ENCODE data around the gene ATG9B.

The ATG9B gene

GRCh38 chr7:151017953-151018420 is 6.3 kb downstream of the ATG9B start:
- peak; percentile 70 to 87 (median 86) for DNase-seq
- Histone ChIP-seq H3K4me3 (ENCODE audit: control insufficient read depth in 1 of 7, extremely low read depth in 1 of 7, insufficient read depth in 4 of 7, low read depth in 2 of 7, low read length in 6 of 7) (peak overlapping the region in 6 of 7 experiments; percentile 14 to 66 (median 46)), H3K9me3 (ENCODE audit: control extremely low read depth in 1 of 5, control insufficient read depth in 4 of 5, insufficient read depth in 2 of 5, low read depth in 1 of 5, low read length in 4 of 5) (no peaks in the 10 kb centered on the region), H3K4me1 (ENCODE audit: control extremely low read depth in 1 of 4, control insufficient read depth in 4 of 4, insufficient read depth in 4 of 4, low read length in 3 of 4) (peaks cover 0 to 40% (median 31%) of the 10 kb centered on the region in 4 experiments), H3K36me3 (ENCODE audit: control insufficient read depth in 4 of 4, insufficient read depth in 4 of 4, low read length in 3 of 4) (no peaks in the 10 kb centered on the region), H3K27me3 (replicated peaks in 2 of 5; ENCODE audit: control insufficient read depth in 4 of 5, insufficient read depth in 5 of 5, low read length in 4 of 5) (peaks cover 5 to 40% (median 13%) of the 10 kb centered on the region in 5 experiments), H3K27ac (ENCODE audit: insufficient read depth in 1 of 2, low read depth in 1 of 2, low read length in 2 of 2, poor library complexity in 1 of 2, severe bottlenecking in 2 of 2) (peak overlapping the region in 1 of 2 experiments; percentile 61)
- ChIA-PET CTCF (interaction anchor here (0.7 to 5.5 kb wide), 33 partner anchors 8 to 230 kb away, joined by 3 to 39 read pairs (median 5); partner anchors contain the start of genes ABCB8 and NOS3), POLR2A (interaction anchor here (1.8 kb wide), 1 partner anchor 10 kb away, joined by 4 read pairs; the partner anchor contains the start of gene ABCB8)
- under 1% methylated on average over 32 of the region's 34 CpGs for WGBS (ENCODE audit: insufficient coverage)

GRCh38 chr7:151017370-151017952 is 6.8 kb downstream of the ATG9B start:
- H3K4me1 ChIP-seq (ENCODE audit: control extremely low read depth in 1 of 4, control insufficient read depth in 4 of 4, insufficient read depth in 4 of 4, low read length in 3 of 4): peaks cover 0 to 45% (median 34%) of the 10 kb centered on the region in 4 experiments

GRCh38 chr7:151016942-151017341 is 7.4 kb downstream of the ATG9B start:
- ChIA-PET POLR2A (interaction anchor here (0.6 to 1.8 kb wide), 2 partner anchors 11 to 558 kb away, joined by 3 to 4 read pairs; partner anchors contain the start of gene ABCB8), CTCF (interaction anchor here (1.0 to 4.2 kb wide), 13 partner anchors 10 to 94 kb away, joined by 3 to 39 read pairs (median 5); partner anchors contain the start of gene ABCB8)
- Histone ChIP-seq H3K27ac (ENCODE audit: insufficient read depth in 1 of 2, low read depth in 1 of 2, low read length in 2 of 2, poor library complexity in 1 of 2, severe bottlenecking in 2 of 2) (no peak overlapping the region), H3K27me3 (replicated peaks in 2 of 5; ENCODE audit: control insufficient read depth in 4 of 5, insufficient read depth in 5 of 5, low read length in 4 of 5) (peaks cover 5 to 44% (median 15%) of the 10 kb centered on the region in 5 experiments), H3K9me3 (ENCODE audit: control extremely low read depth in 1 of 5, control insufficient read depth in 4 of 5, insufficient read depth in 2 of 5, low read depth in 1 of 5, low read length in 4 of 5) (no peaks in the 10 kb centered on the region), H3K4me1 (ENCODE audit: control extremely low read depth in 1 of 4, control insufficient read depth in 4 of 4, insufficient read depth in 4 of 4, low read length in 3 of 4) (peaks cover 0 to 47% (median 34%) of the 10 kb centered on the region in 4 experiments), H3K36me3 (ENCODE audit: control insufficient read depth in 4 of 4, insufficient read depth in 4 of 4, low read length in 3 of 4) (no peaks in the 10 kb centered on the region), H3K4me3 (ENCODE audit: control insufficient read depth in 1 of 7, extremely low read depth in 1 of 7, insufficient read depth in 4 of 7, low read depth in 2 of 7, low read length in 6 of 7) (no peak overlapping the region)
- DNase-seq: no peak
- WGBS (ENCODE audit: insufficient coverage): 93% methylated on average over 15 of the region's 15 CpGs

More at GRCh38 chr7:151017370-151017952, 6.8 kb downstream of the ATG9B start:
- no peak for DNase-seq
- Histone ChIP-seq H3K27ac (ENCODE audit: insufficient read depth in 1 of 2, low read depth in 1 of 2, low read length in 2 of 2, poor library complexity in 1 of 2, severe bottlenecking in 2 of 2) (peak overlapping the region in 1 of 2 experiments; percentile 61), H3K4me3 (ENCODE audit: control insufficient read depth in 1 of 7, extremely low read depth in 1 of 7, insufficient read depth in 4 of 7, low read depth in 2 of 7, low read length in 6 of 7) (peak overlapping the region in 6 of 7 experiments; percentile 14 to 66 (median 46)), H3K9me3 (ENCODE audit: control extremely low read depth in 1 of 5, control insufficient read depth in 4 of 5, insufficient read depth in 2 of 5, low read depth in 1 of 5, low read length in 4 of 5) (no peaks in the 10 kb centered on the region), H3K27me3 (replicated peaks in 2 of 5; ENCODE audit: control insufficient read depth in 4 of 5, insufficient read depth in 5 of 5, low read length in 4 of 5) (peaks cover 5 to 42% (median 14%) of the 10 kb centered on the region in 5 experiments), H3K36me3 (ENCODE audit: control insufficient read depth in 4 of 4, insufficient read depth in 4 of 4, low read length in 3 of 4) (no peaks in the 10 kb centered on the region)
- POLR2A ChIA-PET: interaction anchor here (0.6 to 1.8 kb wide), 2 partner anchors 11 to 558 kb away, joined by 3 to 4 read pairs; partner anchors contain the start of gene ABCB8
- WGBS (ENCODE audit: insufficient coverage): 46% methylated on average over 9 of the region's 13 CpGs
- CTCF ChIA-PET: interaction anchor here (0.7 to 5.5 kb wide), 23 partner anchors 8 to 96 kb away, joined by 3 to 39 read pairs (median 5); partner anchors contain the start of gene ABCB8

DNA sequence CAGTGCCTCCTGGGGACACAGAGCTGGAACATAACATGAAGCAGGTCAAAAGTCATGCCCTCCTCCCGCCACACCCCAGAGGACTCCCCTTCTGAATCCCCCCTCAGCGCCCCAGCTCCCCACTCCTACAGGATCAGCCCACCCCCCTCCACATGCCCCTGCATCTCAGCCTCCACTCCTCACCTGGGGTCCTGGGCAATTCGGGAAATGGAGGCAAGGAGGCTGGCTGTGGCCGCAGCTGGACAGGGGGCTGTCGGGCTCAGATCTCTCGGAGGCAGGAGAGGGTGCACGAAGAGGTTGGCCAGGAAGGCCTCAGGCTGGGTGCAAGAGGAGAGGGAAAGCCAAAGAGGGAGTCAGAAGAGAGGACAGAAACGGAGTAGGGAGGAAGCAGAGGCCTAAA is 7.8 kb downstream of the ATG9B start:
- WGBS (ENCODE audit: insufficient coverage): 93% methylated on average over 5 of the region's 8 CpGs
- CTCF ChIA-PET: interaction anchor here (1.3 to 4.2 kb wide), 8 partner anchors 11 to 94 kb away, joined by 4 to 39 read pairs (median 7); partner anchors contain the start of gene ABCB8
- peaks cover 0 to 47% (median 34%) of the 10 kb centered on the region in 4 experiments for H3K4me1 ChIP-seq (ENCODE audit: control extremely low read depth in 1 of 4, control insufficient read depth in 4 of 4, insufficient read depth in 4 of 4, low read length in 3 of 4)

DNA sequence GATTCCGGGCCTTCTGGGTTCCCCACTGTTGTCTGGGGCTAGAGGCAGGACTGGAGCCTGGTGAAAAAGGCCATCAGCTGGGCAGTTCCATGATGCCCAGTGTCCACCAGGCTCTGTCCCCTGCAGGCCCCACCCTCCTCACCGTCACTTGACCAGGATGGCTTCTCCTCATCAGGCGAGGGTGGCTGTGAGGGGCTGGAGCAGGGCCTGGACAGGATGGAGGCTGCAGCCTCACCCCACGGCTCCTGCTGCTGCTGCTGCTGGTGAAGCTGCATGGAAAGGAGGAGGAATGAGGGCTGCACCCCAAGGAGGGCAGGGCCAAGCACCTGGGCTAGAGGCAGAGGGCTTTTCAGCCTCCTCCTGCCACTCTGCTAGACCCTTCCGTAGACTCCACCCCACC is 8.3 kb downstream of the ATG9B start:
- POLR2A ChIA-PET: no interaction called here
- Histone ChIP-seq H3K27ac (ENCODE audit: insufficient read depth in 1 of 2, low read depth in 1 of 2, low read length in 2 of 2, poor library complexity in 1 of 2, severe bottlenecking in 2 of 2) (no peak overlapping the region), H3K36me3 (ENCODE audit: control insufficient read depth in 4 of 4, insufficient read depth in 4 of 4, low read length in 3 of 4) (no peaks in the 10 kb centered on the region), H3K9me3 (ENCODE audit: control extremely low read depth in 1 of 5, control insufficient read depth in 4 of 5, insufficient read depth in 2 of 5, low read depth in 1 of 5, low read length in 4 of 5) (no peaks in the 10 kb centered on the region), H3K4me3 (ENCODE audit: control insufficient read depth in 1 of 7, extremely low read depth in 1 of 7, insufficient read depth in 4 of 7, low read depth in 2 of 7, low read length in 6 of 7) (no peak overlapping the region), H3K4me1 (ENCODE audit: control extremely low read depth in 1 of 4, control insufficient read depth in 4 of 4, insufficient read depth in 4 of 4, low read length in 3 of 4) (peaks cover 0 to 47% (median 36%) of the 10 kb centered on the region in 4 experiments), H3K27me3 (replicated peaks in 2 of 5; ENCODE audit: control insufficient read depth in 4 of 5, insufficient read depth in 5 of 5, low read length in 4 of 5) (peaks cover 5 to 42% (median 15%) of the 10 kb centered on the region in 5 experiments)
- CTCF ChIA-PET: interaction anchor here (1.3 to 4.2 kb wide), 5 partner anchors 10 to 95 kb away, joined by 4 to 19 read pairs (median 4); no protein-coding TSS in a partner anchor
- DNase-seq: no peak
- WGBS (ENCODE audit: insufficient coverage): 98% methylated on average over 5 of the region's 5 CpGs

More for the DNA sequence above, 7.8 kb downstream of the ATG9B start:
- H3K27ac ChIP-seq (ENCODE audit: insufficient read depth in 1 of 2, low read depth in 1 of 2, low read length in 2 of 2, poor library complexity in 1 of 2, severe bottlenecking in 2 of 2): no peak overlapping the region
- H3K36me3 ChIP-seq (ENCODE audit: control insufficient read depth in 4 of 4, insufficient read depth in 4 of 4, low read length in 3 of 4): no peaks in the 10 kb centered on the region
- DNase-seq: no peak
- POLR2A ChIA-PET: no interaction called here
- no peak overlapping the region for H3K4me3 ChIP-seq (ENCODE audit: control insufficient read depth in 1 of 7, extremely low read depth in 1 of 7, insufficient read depth in 4 of 7, low read depth in 2 of 7, low read length in 6 of 7)
- H3K9me3 ChIP-seq (ENCODE audit: control extremely low read depth in 1 of 5, control insufficient read depth in 4 of 5, insufficient read depth in 2 of 5, low read depth in 1 of 5, low read length in 4 of 5): no peaks in the 10 kb centered on the region
- H3K27me3 ChIP-seq (replicated peaks in 2 of 5; ENCODE audit: control insufficient read depth in 4 of 5, insufficient read depth in 5 of 5, low read length in 4 of 5): peaks cover 5 to 44% (median 15%) of the 10 kb centered on the region in 5 experiments

DNA sequence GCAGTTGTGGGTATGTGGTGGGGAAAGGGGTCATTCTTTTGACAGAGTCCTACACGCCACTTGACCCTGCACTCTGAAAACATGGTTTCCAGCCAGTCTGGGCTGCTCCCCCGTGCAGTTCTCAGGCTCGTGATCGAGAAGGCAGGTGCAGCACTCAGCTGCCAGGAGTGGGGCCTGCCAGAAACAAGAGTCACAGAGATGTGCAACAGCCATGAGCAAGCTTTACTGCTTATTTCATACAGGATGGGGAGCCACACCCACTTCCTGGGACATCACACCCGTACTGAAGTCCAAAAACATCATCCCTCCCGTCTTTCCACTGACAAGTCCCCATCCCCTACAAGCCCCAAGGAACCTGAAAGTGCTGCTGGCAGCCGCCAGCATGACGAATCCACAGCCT is 9.3 kb downstream of the ATG9B start:
- Histone ChIP-seq H3K27ac (ENCODE audit: insufficient read depth in 1 of 2, low read depth in 1 of 2, low read length in 2 of 2, poor library complexity in 1 of 2, severe bottlenecking in 2 of 2) (no peak overlapping the region), H3K27me3 (replicated peaks in 2 of 5; ENCODE audit: control insufficient read depth in 4 of 5, insufficient read depth in 5 of 5, low read length in 4 of 5) (peaks cover 0 to 42% (median 11%) of the 10 kb centered on the region in 5 experiments), H3K36me3 (ENCODE audit: control insufficient read depth in 4 of 4, insufficient read depth in 4 of 4, low read length in 3 of 4) (no peaks in the 10 kb centered on the region), H3K9me3 (ENCODE audit: control extremely low read depth in 1 of 5, control insufficient read depth in 4 of 5, insufficient read depth in 2 of 5, low read depth in 1 of 5, low read length in 4 of 5) (no peaks in the 10 kb centered on the region), H3K4me1 (ENCODE audit: control extremely low read depth in 1 of 4, control insufficient read depth in 4 of 4, insufficient read depth in 4 of 4, low read length in 3 of 4) (peaks cover 0 to 56% (median 46%) of the 10 kb centered on the region in 4 experiments), H3K4me3 (ENCODE audit: control insufficient read depth in 1 of 7, extremely low read depth in 1 of 7, insufficient read depth in 4 of 7, low read depth in 2 of 7, low read length in 6 of 7) (no peak overlapping the region)
- no peak for DNase-seq
- ChIA-PET CTCF (interaction anchor here (1.5 to 1.9 kb wide), 3 partner anchors 9 to 97 kb away, joined by 4 to 6 read pairs (median 5); partner anchors contain the start of gene ATG9B), POLR2A (no interaction called here)
- WGBS (ENCODE audit: insufficient coverage): 89% methylated on average over 8 of the region's 8 CpGs
